HFF-Myc (cell line): ENCODE results near the gene TFF2.

Experiments
- DNase-seq: peaks from one replicate; pipeline ENCODE4 v3.0.0-alpha.2; 2011; ENCODE audit warnings: low read depth; ENCODE audit errors: extremely low read depth
- H3K4me3 ChIP-seq: replicated peaks from 2 replicates; pipeline ENCODE4 v1.5.1; 2011; ENCODE audit warnings: low read depth, mild to moderate bottlenecking, control low read depth, low read length
- TF ChIP-seq, protein P1 (sequence below): IDR thresholded peaks from 2 replicates; pipeline ENCODE4 v1.5.1; 2012; ENCODE audit warnings: mild to moderate bottlenecking, low read depth, low read length, control low read depth; ENCODE audit errors: missing control alignments

Gene TFF2

DNA sequence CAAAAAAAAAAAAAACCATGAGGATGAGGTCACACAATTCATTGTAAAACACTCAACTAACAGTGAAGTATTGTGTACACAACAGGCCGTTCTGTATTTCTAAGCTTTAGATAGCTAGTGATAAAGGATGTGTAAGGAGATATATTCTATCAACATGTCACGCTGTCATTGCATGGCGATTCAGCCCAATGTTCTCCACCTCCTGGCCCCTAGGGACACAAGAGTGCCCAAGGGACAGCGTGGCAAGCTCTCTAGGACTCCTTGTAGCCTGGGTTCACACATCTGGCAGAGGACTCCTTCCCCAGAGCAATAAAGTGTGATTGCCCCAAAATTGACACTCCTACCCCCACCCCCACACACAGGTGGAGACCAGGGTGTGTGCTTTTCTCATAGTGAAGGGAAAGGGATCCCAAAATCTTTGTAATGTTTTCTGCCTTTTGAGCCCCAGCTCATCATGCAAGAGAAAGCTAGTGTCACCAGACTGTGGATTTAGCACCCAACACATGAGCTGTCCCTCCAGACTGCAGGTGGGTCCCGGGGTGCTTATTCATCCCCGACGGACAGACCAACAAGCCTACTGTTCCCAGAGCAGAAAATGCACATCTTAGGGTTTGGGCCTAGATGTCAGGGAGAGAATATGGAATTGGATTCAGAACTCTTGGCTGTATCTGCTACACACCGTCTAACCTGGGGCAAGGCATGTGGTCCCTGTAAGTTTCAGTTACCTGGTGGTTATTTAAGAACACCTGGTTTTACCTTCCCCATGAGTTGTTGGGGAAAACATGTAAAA is 33.6 kb upstream of the TFF2 start:
- H3K4me3 ChIP-seq: no peak overlapping the region
- TF ChIP-seq, protein P1, sequence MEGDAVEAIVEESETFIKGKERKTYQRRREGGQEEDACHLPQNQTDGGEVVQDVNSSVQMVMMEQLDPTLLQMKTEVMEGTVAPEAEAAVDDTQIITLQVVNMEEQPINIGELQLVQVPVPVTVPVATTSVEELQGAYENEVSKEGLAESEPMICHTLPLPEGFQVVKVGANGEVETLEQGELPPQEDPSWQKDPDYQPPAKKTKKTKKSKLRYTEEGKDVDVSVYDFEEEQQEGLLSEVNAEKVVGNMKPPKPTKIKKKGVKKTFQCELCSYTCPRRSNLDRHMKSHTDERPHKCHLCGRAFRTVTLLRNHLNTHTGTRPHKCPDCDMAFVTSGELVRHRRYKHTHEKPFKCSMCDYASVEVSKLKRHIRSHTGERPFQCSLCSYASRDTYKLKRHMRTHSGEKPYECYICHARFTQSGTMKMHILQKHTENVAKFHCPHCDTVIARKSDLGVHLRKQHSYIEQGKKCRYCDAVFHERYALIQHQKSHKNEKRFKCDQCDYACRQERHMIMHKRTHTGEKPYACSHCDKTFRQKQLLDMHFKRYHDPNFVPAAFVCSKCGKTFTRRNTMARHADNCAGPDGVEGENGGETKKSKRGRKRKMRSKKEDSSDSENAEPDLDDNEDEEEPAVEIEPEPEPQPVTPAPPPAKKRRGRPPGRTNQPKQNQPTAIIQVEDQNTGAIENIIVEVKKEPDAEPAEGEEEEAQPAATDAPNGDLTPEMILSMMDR: no peak
- no peak for DNase-seq

DNA sequence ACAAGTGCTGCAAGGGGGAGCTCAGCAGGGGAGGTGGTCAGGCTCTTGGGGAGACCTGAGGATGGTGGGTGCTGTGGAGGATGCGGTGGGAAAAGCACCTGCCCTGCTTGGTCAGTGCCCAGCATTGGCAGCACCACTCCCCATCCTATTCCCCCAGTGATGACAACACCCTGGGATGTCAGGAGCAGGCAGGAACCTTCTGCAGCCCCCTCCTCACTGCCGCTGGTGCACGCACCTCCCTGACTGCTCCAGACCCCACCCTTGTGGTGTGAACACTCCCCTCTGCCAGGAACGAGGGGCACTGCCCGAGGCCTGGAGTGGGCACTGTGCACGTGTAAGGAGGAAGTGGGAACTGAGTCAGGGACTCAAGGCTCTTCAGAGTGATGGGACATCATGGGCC is 32.5 kb upstream of the TFF2 start:
- TF ChIP-seq, protein P1: no peak
- DNase-seq: no peak
- H3K4me3 ChIP-seq: no peak overlapping the region

DNA sequence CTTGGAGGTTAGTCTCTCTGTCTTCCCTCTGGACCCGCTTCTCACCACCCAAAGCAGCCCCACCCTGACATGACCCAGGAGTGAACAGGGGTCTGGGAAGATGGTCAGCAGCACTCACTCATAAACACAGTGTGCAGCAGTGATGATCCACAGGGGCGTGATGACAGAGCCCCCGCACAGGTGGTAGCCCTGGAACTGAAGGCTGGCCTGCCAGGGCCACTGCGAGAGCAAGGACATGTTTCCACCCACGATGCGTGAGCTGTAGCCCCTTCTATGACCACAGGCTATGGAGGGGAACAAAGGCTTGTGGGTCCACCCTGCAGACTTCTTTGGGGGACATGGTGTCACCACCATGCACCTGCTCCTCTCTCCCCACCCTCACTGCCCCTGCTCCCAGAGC is 32.1 kb upstream of the TFF2 start:
- no peak overlapping the region for H3K4me3 ChIP-seq
- DNase-seq: no peak
- TF ChIP-seq, protein P1: no peak

DNA sequence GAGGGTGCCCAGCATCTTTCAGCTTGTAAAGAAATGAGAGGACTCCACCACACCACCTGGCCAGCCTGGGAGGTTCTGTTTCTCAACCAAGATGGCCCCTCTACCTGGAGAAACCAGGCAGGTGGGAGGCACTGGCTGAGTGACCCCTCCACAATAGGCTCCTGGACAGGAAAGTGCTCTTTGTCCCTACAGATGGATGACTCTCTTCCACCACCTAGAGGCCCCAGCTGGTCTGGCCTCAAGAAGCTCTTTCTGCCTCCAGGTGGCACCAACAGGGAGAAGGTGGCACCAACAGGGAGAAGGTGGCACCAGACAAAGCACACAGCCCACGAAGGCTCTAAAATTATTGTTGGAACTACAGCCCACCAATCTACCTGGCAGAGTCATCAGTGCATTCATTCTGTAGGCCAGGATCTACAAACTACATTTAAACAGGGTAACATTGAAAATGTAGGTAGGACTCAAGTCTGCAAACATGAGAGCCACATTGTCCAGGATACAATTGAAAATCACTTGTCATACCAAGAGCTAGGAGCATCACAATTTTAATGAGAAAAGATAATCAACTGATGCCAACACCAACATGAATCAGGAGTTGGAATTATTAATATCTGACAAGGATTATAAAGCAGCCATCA is 30.7 kb upstream of the TFF2 start:
- no peak overlapping the region for H3K4me3 ChIP-seq
- TF ChIP-seq, protein P1: peak; percentile 68
- DNase-seq: no peak

DNA sequence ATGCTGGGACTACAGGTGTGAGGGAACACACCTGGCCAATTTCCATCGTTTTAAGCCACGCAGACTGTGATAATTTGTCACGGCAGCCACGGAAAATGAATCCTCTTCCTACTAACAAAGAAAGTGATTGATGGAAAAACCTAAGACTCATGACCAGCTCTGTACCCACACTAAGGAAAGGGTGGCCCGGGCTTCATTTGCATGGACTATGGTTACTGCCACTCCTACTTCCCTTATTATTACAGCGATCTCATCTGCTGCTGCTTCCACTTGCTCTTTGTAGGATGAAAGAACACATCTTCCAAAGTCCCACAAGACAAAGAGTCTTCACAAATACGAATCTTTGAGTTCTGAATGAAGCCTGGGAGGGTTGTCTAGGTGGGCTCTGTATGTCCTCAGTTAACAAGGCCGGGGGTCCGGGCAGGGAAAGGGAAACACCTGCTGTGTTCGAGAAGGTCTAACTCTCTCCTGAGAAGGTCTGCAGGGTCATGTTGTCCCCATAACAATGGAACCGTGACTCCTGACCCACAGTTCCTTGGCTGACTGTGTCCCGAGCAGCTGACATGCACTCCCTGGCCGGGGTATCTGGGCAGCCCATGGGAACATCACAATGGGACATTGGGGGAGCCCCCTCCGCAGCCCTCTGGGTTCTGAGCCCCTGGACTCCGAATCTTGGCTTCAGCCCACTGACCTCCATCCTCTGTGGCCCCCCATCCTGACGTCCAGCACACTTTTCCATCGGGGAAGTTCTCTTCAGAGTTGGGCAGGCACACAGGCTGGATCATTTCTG is 28.8 kb upstream of the TFF2 start:
- no peak for DNase-seq
- no peak overlapping the region for H3K4me3 ChIP-seq
- TF ChIP-seq, protein P1: no peak

DNA sequence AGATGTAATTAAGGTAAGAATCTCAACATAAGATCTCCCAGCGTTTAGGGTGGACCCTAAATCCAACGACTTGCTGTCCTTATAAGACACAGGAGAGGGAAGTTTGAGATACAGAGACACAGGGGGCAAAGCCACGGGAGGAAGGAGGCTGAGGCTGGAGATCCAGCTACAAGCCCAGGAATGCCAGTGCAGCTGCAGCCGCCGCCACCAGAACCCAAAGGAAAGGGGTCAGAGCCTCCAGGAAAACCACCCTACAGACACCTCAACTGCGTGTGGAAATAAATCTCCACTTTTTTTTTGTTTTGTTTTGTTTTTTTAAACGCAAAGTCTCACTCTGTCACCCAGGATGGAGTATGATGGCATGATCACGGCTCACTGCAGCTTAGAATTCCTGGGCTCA is 27.6 kb upstream of the TFF2 start:
- TF ChIP-seq, protein P1: no peak
- H3K4me3 ChIP-seq: no peak overlapping the region
- no peak for DNase-seq
